Natural killer cell (primary cell): Measurements from ENCODE around the gene RANGAP1. TPM values are rescaled to one million over a fixed set of nuclear protein-coding genes. Genes with fewer than 3 reads are reported as not detected.

Experiments used
- ATAC-seq, 3 donors: fragments of 150-1000 bp in 2 of 3; fragments of 200-7000 bp in 1 of 3; cut with Tn5 transposase; 1 replicate in 1 of 3; 2 replicates in 2 of 3; pipeline ENCODE4 v1.10.0; 2021; ENCODE audit warnings: mild to moderate bottlenecking in 2 of 3, moderate library complexity in 2 of 3
- DNase-seq, 2 donors: peaks; one replicate each; pipeline versions ENCODE4 v3.0.0 to v3.0.0-alpha.2; 2013 to 2021; ENCODE audit warnings: mixed read lengths in 1 of 2
- H3K27ac ChIP-seq: one replicate; pipeline ENCODE4 v1.5.1; 2013; ENCODE audit warnings: mild to moderate bottlenecking, low read length
- H3K27me3 ChIP-seq: one replicate; pipeline ENCODE4 v1.6.1; 2013; ENCODE audit warnings: low read length; ENCODE audit not compliant: control insufficient read depth, insufficient read depth
- H3K36me3 ChIP-seq: one replicate; pipeline ENCODE4 v1.6.1; 2013; ENCODE audit warnings: low read length; ENCODE audit not compliant: control insufficient read depth, insufficient read depth
- H3K4me1 ChIP-seq: one replicate; pipeline ENCODE4 v1.6.1; 2013; ENCODE audit warnings: low read length; ENCODE audit not compliant: control insufficient read depth, insufficient read depth
- H3K4me3 ChIP-seq: one replicate; pipeline ENCODE4 v1.5.1; 2013; ENCODE audit warnings: low read length
- H3K9me3 ChIP-seq: one replicate; pipeline ENCODE4 v1.6.1; 2013; ENCODE audit warnings: low read length; ENCODE audit not compliant: control insufficient read depth, insufficient read depth
- H3K27ac Mint-ChIP-seq, 2 donors: one replicate each; pipeline ENCODE4 v1.8.0; 2022; ENCODE audit warnings: mild to moderate bottlenecking in 2 of 2, mixed read lengths in 2 of 2, moderate library complexity in 1 of 2
- H3K27me3 Mint-ChIP-seq, 2 donors: one replicate each; pipeline ENCODE4 v1.8.0; 2022; ENCODE audit warnings: low read depth in 2 of 2, mixed read lengths in 2 of 2
- H3K36me3 Mint-ChIP-seq: one replicate; pipeline ENCODE4 v1.8.0; 2022; ENCODE audit warnings: mixed read lengths
- H3K4me1 Mint-ChIP-seq, 2 donors: one replicate each; pipeline ENCODE4 v1.8.0; 2022; ENCODE audit warnings: mixed read lengths in 2 of 2
- H3K4me3 Mint-ChIP-seq: one replicate; pipeline ENCODE4 v1.8.0; 2022; ENCODE audit warnings: mild to moderate bottlenecking, moderate library complexity, mixed read lengths
- H3K9me3 Mint-ChIP-seq, 2 donors: one replicate each; pipeline ENCODE4 v1.8.0; 2022; ENCODE audit warnings: mixed read lengths in 2 of 2
- WGBS: methylation state at CpG from one replicate; pipeline ENCODE4 v1.1.7; 2013; ENCODE audit warnings: missing lambda C conversion rate; ENCODE audit not compliant: insufficient coverage; 5-methylcytosine and 5-hydroxymethylcytosine counted together
- intact Hi-C: fragments of 100-400 bp; cut with micrococcal nuclease; formaldehyde crosslinking; loops from one replicate; pipeline ENCODE4 v1.14.2; 2022
- total RNA-seq, 4 donors: library from RNA; stranded (reverse); fragments of 120-200 nt in 1 of 4; gene quantifications; one replicate each; pipeline versions ENCODE4 v1.2.3 to v1.2.4, GENCODE V29; 2013 to 2022
- TF ChIP-seq, protein P1 (sequence below): fragments of 200-600 bp; IDR thresholded peaks from one replicate; pipeline ENCODE4 v1.8.0; 2022; ENCODE audit warnings: antibody characterized with exemption

The RANGAP1 gene
- total RNA-seq, 3 donors from 2014 or later (not counting 1 experiment from before 2014, with no cell fraction given) = 44.0 to 54.2 (median 54.0) TPM

- no peaks in the 10 kb centered on the region for H3K9me3 ChIP-seq
- no peak overlapping the region for H3K4me3 ChIP-seq
- intact Hi-C loops = no loop called here
- DNase-seq = no peak
- H3K4me1 ChIP-seq = peaks cover under 1% of the 10 kb centered on the region
- TF ChIP-seq, protein P1, sequence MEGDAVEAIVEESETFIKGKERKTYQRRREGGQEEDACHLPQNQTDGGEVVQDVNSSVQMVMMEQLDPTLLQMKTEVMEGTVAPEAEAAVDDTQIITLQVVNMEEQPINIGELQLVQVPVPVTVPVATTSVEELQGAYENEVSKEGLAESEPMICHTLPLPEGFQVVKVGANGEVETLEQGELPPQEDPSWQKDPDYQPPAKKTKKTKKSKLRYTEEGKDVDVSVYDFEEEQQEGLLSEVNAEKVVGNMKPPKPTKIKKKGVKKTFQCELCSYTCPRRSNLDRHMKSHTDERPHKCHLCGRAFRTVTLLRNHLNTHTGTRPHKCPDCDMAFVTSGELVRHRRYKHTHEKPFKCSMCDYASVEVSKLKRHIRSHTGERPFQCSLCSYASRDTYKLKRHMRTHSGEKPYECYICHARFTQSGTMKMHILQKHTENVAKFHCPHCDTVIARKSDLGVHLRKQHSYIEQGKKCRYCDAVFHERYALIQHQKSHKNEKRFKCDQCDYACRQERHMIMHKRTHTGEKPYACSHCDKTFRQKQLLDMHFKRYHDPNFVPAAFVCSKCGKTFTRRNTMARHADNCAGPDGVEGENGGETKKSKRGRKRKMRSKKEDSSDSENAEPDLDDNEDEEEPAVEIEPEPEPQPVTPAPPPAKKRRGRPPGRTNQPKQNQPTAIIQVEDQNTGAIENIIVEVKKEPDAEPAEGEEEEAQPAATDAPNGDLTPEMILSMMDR = no peak
- peaks cover 15% of the 10 kb centered on the region for H3K36me3 ChIP-seq
- Mint-ChIP-seq H3K27ac (no peak overlapping the region), H3K4me3 (no peak overlapping the region), H3K36me3 (no peaks in the 10 kb centered on the region), H3K27me3 (peaks cover 0 to 3% of the 10 kb centered on the region in 2 donors), H3K4me1 (peaks cover 5 to 7% of the 10 kb centered on the region in 2 donors), H3K9me3 (no peaks in the 10 kb centered on the region)
- 98% methylated on average over 18 of the region's 18 CpGs for WGBS
- H3K27me3 ChIP-seq = no peaks in the 10 kb centered on the region
- no peak for ATAC-seq
- no peak overlapping the region for H3K27ac ChIP-seq
These were observed 43.4 kb downstream of the RANGAP1 start for GRCh38 chr22:41242396-41243117.

DNA sequence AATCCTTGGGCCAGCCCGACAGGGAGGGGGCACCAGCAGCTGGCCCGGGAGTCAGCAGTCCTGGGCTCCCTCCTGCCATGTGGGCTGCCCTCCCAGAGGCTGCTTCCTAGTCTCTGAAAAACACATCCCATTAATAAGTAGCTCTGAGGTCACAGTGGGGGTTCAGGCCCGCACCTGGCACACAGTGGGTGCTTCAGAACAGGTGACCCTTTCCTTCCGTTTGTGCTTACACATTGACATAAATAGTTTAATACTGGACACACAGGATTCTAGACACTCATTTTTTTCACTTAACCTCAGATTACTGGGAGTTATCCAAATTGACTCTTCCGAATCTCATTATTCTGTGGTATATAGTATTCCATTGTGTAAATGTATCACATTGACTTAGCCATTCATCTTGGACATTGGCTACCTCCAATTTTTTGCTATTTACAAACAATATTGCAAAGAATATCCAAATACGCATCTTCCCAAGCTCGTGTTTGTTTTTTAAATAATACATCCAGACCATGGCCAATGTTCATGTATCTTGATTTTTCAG, 44.8 kb downstream of the RANGAP1 start:
- peaks cover 0 to 3% of the 10 kb centered on the region in 2 donors for H3K27me3 Mint-ChIP-seq
- H3K36me3 Mint-ChIP-seq = no peaks in the 10 kb centered on the region
- peak overlapping the region in 1 of 2 donors; percentile 43 for H3K27ac Mint-ChIP-seq
- Histone ChIP-seq H3K4me1 (peaks cover 7% of the 10 kb centered on the region), H3K27me3 (no peaks in the 10 kb centered on the region), H3K36me3 (peaks cover 7% of the 10 kb centered on the region), H3K4me3 (no peak overlapping the region), H3K27ac (no peak overlapping the region), H3K9me3 (no peaks in the 10 kb centered on the region)
- H3K9me3 Mint-ChIP-seq = no peaks in the 10 kb centered on the region
- no peak for DNase-seq
- H3K4me1 Mint-ChIP-seq = peaks cover 5 to 13% of the 10 kb centered on the region in 2 donors
- TF ChIP-seq, protein P1 = no peak
- ATAC-seq = no peak
- intact Hi-C loops = no loop called here
- WGBS = 97% methylated on average over 6 of the region's 7 CpGs
- H3K4me3 Mint-ChIP-seq = peak overlapping the region; percentile 36

- Histone ChIP-seq H3K9me3 (no peaks in the 10 kb centered on the region), H3K27me3 (no peaks in the 10 kb centered on the region), H3K4me3 (no peak within 1 kb of the TSS), H3K27ac (no peak within 1 kb of the TSS), H3K4me1 (peaks cover 7% of the 10 kb centered on the region), H3K36me3 (peaks cover 3% of the 10 kb centered on the region)
- no peaks in the 10 kb centered on the region for H3K9me3 Mint-ChIP-seq
- H3K4me1 Mint-ChIP-seq = peaks cover 5 to 13% of the 10 kb centered on the region in 2 donors
- intact Hi-C loops = no loop called here
- TF ChIP-seq, protein P1 = no peak
- ATAC-seq (no peak), DNase-seq (no peak)
- H3K27me3 Mint-ChIP-seq = peaks cover 0 to 3% of the 10 kb centered on the region in 2 donors
- no peaks in the 10 kb centered on the region for H3K36me3 Mint-ChIP-seq
- peak within 1 kb of the TSS; percentile 36 for H3K4me3 Mint-ChIP-seq
- WGBS = 84% methylated on average over 24 of the region's 24 CpGs
- H3K27ac Mint-ChIP-seq = peak within 1 kb of the TSS in 1 of 2 donors; percentile 43
These were observed 45.4 kb downstream of the RANGAP1 start, which contains the start of gene CHADL for GRCh38 chr22:41240377-41241132. Gene CHADL (minus strand): TSS chr22:41240931. CDS start chr22:41240881, 50 bp downstream.
